Measurements from ENCODE around the gene ACADL.
"Not testable (repeated sequence)": the region's sequence is repeated elsewhere in the genome, so short reads cannot be mapped to it uniquely, and the experiment has no call there.

The ACADL gene

DNA sequence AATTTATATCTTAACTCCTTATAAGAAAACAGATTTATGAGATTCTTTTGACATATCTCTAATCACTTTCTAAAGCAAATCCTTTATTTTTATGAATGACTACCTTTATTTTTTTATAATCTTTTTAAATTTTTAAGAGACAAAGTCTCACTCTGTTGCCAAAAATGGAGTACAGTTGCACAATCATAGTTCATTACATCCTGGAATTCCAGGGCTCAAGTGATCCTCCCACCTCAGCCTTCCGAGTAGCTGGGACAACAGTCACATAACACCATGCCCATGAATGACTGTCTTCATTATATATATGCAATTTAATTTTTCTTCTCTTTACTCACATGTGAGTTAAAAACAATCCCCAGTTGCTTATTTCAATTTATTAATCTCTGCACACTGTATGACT is 21.7 kb downstream of the ACADL start:
- H3K4me3 ChIP-seq (ENCODE audit: low read depth, low read length) = no peak overlapping the region

DNA sequence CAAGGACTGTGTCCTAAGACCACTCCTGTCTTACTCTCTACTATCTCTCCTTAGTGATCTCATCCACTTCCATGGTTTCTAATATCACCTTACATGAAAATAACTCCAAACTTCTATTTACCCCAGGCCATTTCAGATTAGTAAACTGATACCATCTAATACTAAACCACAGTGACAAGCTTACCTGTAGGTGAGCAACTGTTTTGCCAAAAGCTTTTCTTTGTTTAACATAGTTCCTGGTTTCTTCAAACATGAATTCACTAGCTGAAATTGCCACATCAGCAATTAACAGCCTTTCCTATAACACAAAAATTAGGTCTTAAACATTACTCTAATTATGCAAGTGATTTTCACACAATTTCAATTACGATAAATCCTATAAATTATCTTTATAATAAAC is 22.1 kb downstream of the ACADL start:
- H3K4me3 ChIP-seq (ENCODE audit: low read depth, low read length) = no peak overlapping the region

DNA sequence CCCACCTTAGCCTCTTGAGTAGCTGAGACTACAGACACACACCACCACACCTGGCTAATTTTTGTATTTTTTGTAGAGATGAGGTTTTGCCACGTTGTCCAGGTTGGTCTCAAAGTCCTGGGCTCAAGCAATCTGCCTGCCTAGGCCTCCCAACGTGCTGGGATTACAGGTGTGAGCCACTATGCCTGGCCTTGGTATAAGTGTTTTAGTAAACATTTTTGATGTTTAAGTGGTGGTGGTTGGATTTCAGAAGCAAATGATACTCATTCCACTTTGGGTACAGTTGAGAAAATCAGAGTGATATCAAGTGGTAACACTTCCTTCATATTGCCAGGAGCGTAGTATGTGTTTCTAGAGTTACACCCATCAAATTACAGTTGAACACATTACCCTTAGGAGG is 25.4 kb downstream of the ACADL start:
- no peak overlapping the region for H3K4me3 ChIP-seq (ENCODE audit: low read depth, low read length)

DNA sequence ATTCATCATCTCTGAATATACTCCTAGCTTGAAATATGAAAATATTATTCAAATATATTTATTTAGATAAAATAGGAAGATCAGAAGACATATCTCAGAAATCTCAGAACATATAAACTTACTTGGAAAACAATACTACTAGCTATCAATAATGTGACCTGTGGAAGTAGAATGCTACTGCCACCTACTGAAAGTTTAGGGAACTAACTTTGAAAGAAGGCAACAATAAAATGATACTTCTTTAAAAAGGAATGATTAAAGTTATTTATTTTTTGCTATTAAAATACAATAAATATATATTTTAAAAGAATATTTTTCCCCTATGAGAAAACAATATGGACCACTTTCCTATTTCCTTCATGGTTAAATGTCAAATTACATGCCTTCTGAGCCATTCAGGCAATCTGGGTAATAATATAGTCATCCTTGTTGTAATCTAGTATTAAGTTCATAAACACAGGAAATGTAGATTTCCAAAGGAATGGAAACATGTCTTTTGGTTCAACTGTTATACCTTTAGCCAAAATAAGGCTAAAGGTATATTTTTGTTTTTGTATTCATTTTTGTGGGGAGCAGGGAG is 26.0 kb downstream of the ACADL start:
- no peak overlapping the region for H3K4me3 ChIP-seq (ENCODE audit: low read depth, low read length)

DNA sequence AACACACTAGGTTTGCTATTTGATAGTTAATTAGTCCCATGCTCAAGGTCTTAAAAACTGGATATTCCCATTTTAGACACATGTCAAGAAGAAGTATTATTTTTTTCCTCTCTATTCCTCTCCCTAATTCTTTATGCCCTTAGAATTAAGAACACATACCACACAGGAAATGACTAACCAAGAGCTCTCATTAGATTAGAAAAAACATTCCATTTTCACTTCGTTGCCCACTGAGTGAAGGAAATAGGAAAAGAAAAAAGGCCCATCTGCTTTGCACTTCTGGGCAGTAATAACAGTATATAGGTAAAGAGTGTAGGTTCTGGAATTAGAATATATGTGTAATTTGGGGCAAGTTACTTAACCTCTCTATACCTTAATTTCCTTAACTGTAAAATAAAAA is 26.9 kb downstream of the ACADL start:
- no peak overlapping the region for H3K4me3 ChIP-seq (ENCODE audit: low read depth, low read length)

DNA sequence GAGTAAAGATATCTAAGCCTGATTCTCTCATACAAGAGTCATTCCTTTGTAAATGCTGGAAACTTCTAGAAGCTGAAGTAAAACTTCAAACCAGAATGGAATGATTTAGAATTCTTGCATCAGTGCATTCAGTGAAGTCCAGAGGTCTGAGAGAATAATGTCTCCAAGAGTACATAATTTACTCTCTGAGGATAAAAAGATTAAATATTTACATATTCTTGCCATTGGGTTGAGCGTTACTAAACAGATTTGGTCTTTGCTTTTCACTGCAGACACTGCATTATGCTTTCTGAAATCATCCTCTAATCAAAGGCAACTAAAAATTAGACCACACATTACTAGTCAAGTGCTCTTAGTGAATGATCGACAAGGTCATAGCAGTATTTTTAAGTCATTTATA is 27.5 kb downstream of the ACADL start:
- no peak overlapping the region for H3K4me3 ChIP-seq (ENCODE audit: low read depth, low read length)

DNA sequence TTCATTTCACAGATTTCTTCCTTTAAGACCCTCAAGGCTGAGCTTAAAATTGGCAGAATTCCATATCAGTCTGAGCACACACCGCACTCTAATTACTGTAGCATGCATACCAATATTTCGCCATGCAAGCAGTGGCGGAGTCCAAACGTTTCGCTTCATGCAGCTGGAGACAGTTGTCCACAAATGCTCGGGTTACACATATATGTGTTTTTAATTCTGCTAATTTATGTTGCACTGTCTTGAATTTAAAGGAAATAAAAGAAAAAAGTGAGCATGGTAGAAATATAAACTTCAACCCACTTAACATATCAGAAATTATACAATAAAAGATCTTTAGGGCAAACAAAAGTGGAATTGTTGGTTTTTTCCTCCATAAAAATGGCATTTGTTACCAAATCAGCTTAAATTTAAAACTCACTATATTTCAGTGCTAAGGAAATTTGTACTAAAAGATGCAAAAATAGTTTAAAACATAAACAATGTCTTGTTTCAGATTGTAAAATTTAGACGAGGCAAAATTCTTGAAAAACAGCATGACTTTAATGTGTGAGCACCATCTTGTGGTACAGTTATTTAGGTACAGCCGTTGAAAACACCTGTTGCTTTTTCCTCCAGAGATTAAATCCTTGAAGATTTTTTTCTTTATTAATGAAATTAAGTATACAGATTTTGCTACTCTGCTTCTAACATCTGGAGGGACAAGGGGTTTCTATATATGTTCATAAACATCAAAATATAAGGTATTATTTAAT is 30.0 kb downstream of the ACADL start:
- no peak overlapping the region for H3K4me3 ChIP-seq (ENCODE audit: low read depth, low read length)

DNA sequence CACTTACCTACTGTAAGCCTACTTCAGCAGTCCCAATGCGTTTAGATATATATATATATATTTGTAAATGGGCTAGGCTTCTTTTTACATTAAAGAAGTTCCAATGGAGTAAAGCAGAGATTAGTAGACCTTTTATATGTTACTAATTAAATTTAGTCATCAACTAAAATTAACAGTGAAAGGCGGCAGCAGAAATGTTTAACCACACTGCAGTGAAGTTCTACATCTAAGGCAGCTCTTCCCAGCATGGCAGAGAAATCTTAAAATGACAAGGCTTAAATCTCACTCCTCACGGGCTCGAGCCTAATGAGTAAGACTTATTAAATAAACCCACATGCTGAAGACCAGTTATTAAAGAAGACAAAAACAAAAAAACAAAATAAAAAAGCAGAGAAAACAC is 34.9 kb downstream of the ACADL start:
- H3K4me3 ChIP-seq (ENCODE audit: low read depth, low read length) = no peak overlapping the region

DNA sequence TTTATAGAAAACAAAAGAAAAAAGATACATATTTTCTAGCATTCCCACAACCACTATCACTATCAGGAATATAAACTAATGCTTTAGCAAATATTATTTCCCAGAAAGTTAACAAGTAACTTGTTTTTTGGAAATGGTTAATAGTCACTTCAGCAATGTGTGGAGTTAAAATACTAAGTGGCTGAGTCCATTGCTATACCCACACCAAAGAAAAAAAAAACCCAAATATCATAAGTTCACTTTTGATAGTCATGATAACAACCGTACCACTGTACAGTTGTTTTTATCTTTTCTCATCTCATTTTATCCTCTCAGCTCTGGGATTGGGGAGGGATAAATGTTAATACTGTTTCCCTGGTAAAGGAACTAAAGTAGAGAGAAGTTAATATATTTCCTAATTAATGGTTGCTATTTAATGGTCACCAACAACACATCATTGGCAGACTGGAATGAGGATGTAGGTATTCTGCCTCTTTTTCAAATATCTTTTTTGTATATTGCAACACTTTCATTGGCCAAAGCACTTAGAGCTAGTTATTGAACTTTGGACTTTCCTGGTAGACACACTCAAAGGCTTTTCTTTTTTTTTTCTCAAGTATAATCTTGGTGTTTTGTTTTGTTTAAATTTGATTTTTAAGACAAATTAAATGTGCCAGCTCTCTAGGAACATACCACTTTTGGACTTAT is 35.7 kb downstream of the ACADL start:
- H3K4me3 ChIP-seq (ENCODE audit: low read depth, low read length) = no peak overlapping the region

DNA sequence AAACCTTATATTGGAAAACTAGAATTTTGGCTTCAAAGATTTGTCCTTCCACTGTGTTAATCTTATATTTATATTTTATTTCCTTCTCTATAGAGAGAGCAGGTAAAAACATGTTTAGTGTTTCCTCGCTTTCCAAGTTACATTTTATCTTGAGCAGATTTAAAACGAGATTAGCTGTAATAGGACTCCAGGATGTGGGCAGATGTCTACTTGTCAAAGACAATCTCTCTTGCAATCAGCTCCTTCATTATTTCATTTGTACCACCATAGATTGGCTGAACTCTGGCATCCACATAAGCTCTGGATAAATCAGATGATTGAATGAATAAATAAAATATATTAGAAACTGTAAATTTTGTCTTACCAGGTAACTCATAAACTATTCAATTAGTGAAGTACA is 36.5 kb downstream of the ACADL start:
- H3K4me3 ChIP-seq (ENCODE audit: low read depth, low read length) = no peak overlapping the region

DNA sequence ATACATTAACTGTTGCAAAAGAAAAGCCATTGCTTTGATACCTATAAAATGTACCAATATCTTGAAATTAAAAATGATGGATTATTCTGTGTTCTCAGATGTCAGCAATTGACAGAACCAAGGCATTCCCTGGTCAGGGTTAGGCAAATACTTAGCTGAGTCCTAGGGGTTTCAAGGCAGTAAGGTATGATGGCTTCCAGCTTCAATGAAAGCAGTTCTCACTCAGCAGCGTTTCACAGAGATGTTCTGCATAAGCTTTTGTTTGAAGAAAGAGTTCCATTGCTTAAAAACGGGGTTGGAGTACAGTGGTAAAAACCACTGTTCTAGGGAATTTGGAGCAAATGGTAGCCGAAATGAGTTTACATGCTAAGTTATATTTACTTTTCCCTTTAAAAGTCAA is 37.1 kb downstream of the ACADL start:
- no peak overlapping the region for H3K4me3 ChIP-seq (ENCODE audit: low read depth, low read length)

DNA sequence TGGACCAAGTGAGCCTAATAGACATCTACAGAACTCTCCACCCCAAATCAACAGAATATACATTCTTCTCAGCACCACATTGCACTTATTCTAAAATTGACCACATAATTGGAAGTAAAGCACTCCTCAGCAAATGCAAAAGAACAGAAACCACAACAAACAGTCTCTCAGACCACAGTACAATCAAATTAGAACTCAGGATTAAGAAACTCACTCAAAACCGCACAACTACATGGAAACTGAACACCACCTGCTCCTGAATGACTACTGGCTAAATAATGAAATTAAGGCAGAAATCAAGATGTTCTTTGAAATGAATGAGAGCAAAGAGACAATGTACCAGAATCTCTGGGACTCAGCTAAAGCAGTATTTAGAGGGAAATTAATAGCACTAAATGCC is 41.3 kb downstream of the ACADL start:
- H3K4me3 ChIP-seq (ENCODE audit: low read depth, low read length) = not testable (repeated sequence)

DNA sequence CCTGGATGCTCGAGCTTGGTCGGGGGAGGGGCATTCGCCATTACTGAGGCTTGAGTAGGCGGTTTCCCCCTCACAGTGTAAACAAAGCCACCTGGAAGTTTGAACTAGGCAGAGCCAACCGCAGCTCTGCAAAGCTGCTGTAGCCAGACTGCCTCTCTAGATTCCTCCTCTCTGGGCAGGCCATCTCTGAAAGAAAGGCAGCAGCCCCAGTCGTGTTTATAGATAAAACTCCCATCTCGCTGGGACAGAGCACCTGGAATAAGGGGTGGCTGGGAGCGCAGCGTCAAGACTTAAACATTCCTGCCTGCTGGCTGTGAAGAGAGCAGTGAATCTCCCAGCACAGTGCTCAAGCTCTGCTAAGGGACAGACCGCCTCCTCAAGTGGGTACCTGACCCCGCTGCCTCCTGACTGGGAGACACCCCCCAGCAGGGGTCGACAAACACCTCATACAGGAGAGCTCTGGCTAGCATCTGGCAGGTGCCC is 43.6 kb downstream of the ACADL start:
- not testable (repeated sequence) for H3K4me3 ChIP-seq (ENCODE audit: low read depth, low read length)

DNA sequence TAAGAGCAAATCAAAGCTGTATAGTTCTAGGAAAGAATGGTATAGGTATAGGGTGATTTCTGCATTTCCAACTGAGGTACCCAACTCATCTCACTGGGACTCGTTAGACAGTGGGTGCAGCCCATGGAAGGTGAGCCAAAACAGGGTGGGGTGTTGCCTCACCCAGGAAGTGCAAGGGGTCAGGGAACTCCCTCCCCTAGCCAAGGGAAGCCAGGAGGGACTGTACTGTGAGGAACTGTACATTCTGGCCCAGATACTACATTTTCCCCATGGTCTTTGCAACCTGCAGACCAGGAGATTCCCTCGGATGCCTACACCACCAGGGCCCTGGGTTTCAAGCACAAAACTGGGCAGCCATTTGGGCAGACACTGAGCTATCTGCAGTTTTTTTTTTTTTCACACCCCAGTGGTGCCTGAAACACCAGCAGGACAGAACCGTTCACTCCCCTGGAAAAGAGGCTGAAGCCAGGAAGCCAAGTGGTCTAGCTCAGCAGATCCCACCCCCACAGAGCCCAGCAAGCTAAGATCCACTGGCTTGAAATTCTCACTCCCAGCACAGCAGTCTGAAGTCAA is 44.1 kb downstream of the ACADL start:
- H3K4me3 ChIP-seq (ENCODE audit: low read depth, low read length) = not testable (repeated sequence)

DNA sequence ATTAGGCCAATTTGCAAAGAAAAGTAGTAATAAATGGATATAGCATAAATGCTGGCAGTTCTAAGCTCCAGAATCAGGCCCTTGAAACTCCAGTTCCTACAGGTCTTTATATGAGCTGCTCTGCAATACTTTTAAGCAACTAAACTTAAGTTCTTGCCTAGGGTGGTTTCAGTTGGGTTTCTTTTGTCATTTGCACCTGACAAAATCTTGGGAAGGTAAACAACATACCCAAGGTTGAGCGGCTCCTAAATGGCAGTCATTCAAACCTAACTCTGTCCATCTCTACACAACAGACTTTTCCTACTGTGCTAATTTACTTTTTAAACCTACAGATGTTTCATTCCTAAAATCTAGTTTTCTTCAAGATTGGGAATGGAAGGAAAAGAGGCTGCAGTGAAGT is 44.8 kb downstream of the ACADL start:
- no peak overlapping the region for H3K4me3 ChIP-seq (ENCODE audit: low read depth, low read length)

DNA sequence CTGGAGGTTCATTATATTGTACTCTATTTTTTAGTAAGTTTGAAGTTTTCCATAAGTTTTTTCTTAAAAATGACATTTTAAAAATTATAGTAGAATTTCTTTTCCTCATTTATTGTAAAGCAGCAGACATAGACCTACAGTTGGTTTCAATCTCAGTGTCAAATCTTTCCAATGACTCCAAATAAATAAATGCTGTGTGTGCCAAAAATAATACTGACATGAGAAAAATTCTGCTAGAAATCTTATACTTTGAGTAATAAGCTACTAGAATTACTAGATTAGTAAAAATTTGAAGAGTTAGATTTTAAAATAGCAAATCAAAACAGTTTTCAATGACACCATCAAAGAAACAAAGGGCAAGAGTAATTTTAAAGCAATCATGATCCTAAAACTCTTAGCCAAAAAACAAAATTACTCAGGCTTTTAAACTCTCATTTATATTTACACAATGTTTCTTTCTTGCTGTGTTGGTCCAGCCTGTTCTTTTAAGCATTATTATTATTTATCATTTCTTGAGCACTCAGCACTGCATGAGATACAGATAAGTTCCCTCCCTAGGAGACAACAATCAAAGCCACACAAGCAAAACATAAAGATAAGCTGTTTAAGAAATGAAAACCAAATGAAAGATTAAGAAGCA is 45.8 kb downstream of the ACADL start:
- H3K4me3 ChIP-seq (ENCODE audit: low read depth, low read length) = no peak overlapping the region

DNA sequence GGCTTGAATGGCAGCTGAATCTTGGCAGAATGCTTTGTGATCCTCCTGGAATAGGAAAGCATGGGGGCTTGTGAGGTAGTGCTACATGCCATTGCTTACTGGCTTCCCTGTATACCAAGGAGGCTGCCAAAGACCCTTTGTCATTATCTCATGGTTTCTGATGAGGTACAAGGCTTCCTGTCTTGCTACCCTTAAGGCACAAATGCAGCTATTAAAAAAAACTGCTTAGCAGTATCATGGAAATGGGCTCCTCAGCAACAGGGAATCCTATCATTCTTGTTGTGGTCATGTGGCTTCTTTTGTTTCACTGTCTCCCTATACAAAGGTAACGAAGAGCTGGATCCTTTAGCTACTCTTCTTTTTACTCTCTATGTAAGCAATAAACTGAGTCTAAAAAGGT is 47.5 kb downstream of the ACADL start:
- no peak overlapping the region for H3K4me3 ChIP-seq (ENCODE audit: low read depth, low read length)

DNA sequence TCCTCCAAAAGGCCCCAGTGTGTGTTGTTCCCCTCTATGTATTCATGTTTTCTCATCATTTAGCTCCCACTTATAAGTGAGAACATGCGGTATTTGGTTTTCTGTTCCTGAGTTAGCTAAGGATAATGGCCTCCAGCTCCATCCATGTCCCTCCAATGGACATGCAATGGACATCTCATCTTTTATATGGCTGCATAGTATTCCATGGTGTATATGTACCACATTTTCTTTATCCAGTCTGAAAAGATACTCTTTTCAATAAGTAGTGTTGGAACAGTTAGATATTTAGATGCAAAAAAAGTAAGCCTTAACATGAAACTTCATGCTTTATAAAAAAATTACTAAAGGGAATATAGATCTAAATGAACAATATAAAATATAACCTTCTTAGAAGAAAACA is 48.1 kb downstream of the ACADL start:
- H3K4me3 ChIP-seq (ENCODE audit: low read depth, low read length) = not testable (repeated sequence)

DNA sequence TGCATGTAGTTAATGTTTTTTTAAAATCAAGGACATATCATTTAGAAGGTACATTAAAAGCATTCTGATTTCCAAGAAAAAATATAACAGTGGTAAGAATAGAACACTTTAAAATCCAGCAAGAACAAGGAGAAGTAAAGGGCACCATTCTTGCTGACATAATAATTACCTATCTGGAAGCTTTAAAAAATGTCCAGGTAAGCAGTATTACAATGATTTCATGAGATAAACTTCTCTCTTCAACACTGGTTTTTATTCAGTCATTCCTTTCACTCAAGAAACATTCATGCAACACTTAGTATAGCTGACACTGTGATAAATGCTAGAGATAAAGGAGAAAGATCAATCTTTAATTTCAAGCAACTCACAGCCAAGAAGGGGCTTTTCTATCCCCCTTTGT is 51.2 kb downstream of the ACADL start:
- H3K4me3 ChIP-seq (ENCODE audit: low read depth, low read length) = no peak overlapping the region

DNA sequence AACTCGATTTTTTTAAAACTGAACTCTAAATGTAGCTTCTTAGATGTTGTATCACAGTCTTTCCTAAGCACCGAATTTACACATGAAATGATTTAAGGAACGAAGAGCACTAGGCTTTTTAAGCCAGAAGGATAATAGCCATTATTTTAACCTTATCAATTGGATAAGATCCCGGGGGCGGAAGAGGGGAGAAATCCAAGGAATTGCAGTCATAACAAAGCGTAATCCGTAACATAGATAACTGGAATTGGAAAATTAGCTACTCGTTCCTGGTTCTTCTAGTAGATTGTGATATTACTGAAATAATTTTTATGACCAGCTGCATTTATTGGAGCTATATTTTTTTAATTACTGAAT is 53.0 kb downstream of the ACADL start:
- H3K4me3 ChIP-seq (ENCODE audit: low read depth, low read length) = peak overlapping the region; percentile 53

Data from iPS-11a (cell line).